ENCODE data around the gene ARHGAP28.
"Not testable (repeated sequence)": the region's sequence is repeated elsewhere in the genome, so short reads cannot be mapped to it uniquely, and the experiment has no call there.

ARHGAP28 gene

DNA sequence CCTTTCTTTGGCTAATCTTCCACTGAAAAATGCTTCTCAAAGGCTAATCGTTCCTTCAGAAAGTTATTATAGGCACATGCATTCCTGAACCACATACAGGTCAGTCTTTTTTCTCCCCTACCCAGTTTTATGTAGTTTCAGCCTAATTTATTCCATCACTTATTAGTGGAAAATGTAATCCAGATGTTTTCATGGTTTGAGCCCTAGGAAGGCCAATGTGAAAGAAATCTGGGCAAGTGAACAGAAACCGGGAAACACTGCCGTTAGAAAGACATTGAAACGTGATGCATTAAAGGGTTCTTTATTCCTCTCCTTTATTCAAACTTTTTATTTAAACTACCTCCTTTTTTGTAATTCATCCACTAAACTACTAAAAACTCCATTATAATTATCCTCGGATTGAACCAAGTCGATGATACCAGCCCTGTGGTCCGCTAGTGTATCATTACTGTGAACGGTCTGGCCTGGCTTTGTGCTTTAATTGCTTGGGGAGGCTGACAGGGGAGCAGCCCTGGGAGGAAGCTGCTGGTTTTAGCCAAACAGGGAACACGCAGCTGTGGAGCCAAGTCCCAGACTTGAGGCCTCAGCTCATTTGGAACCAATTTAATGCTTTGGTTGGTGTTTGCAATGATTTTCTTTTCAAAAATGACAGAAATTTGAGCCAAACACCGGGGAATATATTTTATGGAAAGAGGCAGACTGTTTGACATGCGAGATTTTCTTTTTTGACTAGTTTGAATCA, 149.2 kb downstream of the ARHGAP28 start:
- no peak for DNase-seq

- DNase-seq = no peak
These were observed 150.1 kb downstream of the ARHGAP28 start for GRCh38 chr18:6879508-6880195.

- no peak for DNase-seq
These were observed 151.7 kb downstream of the ARHGAP28 start for GRCh38 chr18:6881034-6881820.

GRCh38 chr18:6882401-6882800, 152.9 kb downstream of the ARHGAP28 start:
- no peak for DNase-seq

DNA sequence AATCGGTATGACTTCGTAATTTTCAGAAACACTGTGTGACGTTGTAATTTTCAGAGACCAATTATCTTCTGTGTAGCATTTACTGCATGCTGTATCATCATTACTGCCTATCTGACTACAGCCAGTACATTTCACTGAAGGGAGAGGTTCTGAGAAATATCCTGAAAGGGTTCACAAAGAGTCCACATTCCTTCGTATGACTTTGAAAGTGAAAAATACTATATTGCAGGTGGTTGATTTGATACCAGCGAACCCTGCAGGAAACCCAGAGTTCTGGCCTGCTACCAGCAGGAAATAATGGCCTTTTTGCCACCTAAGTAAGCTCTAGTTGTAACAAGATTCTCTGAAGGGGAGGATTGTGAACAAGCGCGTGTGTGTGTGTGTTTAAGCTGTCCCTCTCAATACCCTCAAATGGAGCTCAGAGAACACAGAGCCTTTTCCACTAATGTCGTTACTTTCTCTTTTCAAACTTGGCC, 155.5 kb downstream of the ARHGAP28 start:
- DNase-seq = no peak

DNA sequence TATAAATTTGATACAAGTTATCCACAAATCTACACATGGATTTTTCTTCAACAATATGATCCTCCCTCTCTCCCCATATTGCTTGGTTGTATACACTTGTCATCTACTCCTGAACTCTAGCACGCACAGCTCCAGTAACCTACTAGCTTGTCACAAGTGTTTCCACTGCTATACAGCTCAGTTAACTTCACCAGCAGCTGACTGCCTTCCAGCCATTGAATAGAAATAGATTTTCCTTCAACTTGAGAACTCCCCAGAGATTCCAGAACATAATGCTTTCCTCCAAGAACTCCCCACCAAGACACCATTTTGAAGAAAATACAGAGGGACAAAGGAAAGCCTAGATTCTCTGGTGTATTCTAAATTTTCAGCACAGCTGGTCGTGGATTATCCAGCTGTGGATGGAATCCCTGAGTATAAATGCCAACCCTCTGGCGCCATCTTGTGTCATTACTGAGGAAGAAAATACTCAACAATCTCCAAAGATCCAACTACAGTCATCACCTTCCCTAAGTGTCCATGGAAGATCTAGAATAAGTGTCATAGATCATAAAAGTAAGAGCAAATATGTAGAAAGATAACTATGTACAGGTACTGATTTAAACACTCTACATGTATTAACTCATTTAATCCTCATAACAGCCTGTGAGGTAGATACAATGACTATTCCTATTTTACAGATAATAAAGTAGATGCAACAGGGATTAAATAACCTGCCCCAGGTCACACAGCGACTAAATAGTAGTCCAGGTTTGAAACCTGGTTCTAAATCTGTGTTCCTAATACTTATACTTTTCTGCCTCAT, 156.7 kb downstream of the ARHGAP28 start:
- peak; percentile 23 for DNase-seq

DNA sequence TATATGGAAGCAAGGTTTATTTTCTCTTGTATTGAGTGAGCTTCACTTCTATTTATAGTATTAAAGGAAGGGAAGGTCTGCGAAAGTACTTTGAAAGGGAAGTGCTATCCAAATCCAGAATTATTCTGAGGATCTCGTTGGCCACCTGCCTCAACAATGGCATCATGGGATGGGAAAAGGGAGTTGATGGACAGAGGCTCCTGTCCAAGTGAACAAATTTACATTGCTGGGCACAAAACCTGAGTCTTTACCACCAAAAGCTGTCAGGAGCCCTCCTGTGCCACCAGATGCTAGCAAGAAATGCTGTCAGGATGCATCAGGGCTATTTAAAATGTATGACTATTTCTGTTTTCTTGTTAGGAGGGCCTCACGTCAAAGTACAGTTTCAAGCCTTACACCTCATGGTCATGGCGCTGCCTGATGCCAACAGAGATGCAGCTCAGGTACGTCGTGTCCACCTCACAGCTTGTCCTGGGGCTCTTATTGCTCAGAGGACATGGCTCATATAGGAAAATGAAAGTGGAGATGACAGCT, 157.3 kb downstream of the ARHGAP28 start:
- no peak for DNase-seq

DNA sequence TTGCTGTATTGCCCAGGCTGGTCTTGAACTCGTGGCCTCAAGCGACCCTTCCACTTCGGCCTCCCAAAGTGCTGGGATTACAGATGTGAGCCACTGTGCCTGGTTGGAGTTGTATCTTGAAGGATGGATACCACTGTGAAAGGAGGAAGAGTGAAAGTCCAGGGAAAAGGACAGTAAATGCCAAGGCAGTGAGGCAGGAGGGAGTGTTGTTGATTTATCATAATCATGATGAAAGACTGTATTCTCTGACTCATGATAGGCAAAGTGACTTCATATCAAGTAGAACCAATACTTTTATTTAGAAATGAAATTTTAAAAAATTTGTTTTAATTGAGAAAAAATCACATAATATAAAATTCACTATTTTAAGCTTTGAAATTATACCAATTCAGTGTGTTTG, 162.3 kb downstream of the ARHGAP28 start:
- DNase-seq = no peak

- no peak for DNase-seq
These were observed 171.9 kb downstream of the ARHGAP28 start for GRCh38 chr18:6901286-6901926.

- no peak for DNase-seq
These were observed 187.6 kb downstream of the ARHGAP28 start for GRCh38 chr18:6917072-6917471.

DNA sequence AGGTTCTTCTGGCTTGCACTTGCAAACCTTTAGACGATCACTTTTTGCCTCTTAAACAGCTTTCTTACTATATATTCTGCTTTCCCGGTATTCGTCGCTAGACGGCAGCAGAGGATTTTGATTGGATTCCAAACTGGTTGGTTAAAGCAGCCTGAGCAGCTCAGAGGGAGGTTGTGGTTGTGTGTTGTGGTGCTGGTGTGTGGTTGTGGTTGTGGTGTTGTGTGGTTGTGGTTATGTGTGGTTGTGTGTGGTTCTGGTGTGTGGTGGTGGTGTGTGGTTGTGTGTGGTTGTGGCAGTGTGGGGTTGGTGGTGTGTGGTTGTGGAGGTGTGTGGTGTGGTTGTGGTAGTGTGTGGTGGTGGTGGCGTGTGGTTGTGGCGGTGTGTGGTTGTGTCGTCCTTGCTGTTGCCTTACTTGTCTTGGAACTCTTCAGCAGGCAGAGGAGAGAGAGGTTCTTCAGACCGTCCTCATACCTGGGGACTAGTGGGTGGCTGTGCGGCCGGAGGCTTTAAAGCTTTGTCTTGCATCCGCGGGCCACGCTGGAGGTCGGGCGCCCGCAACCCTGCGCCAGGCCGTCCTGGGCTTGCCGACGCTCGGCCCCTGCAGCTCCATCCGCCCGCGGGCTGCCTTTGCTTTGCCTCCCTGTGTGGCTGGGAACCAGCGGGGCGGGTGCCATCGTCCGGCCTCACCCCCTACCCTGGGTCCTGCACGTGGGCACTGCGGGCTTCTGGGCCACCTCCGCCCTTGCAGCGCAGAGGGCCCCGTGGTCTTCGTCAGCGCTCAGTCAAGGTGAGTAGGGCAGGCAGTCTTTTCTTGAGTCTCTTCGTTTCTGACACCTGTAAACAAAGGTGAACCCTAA, 190.8 kb downstream of the ARHGAP28 start:
- DNase-seq = peak; percentile 38

GRCh38 chr18:6921571-6921970, 192.1 kb downstream of the ARHGAP28 start:
- no peak for DNase-seq

DNA sequence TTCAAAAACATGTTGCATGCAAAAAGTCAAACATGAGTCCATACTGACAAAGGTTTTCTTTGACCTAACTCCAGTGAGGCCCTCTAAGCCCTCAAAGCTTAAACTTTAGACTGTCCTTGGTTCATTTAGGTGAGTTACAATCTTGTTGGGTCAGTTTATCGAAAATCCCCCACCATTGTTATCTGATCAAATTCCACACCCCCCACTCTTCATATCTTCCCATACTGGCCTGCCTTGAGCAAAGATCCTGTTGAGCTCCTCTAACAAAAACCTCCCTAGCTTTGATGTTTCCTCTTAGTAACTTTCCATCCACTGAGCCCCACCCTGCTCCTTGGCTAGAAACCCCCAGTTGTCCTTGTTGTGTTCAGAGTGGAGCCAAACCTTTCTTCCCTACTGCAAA, 193.7 kb downstream of the ARHGAP28 start:
- no peak for DNase-seq

DNA sequence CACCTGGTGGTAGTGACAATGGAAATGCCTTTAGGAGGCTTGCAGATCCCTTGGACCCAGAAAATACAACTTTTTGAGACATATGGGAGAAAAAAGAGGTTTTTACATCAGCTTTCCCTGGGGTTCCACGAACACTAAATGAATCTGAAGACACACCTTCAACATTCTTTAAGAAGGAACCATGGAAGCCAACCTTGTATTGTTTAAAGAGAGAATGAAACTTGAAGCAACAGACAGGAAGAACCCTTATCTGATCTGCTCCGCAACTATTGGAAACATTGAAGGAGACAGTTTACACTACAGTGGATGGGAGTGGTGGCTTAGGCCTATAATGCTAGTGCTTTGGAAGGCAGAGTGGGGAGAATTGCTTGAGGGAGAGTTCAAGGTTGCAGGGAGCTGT, 197.6 kb downstream of the ARHGAP28 start:
- DNase-seq = no peak

- DNase-seq = no peak
These were observed 198.8 kb downstream of the ARHGAP28 start for GRCh38 chr18:6928359-6928758.

DNA sequence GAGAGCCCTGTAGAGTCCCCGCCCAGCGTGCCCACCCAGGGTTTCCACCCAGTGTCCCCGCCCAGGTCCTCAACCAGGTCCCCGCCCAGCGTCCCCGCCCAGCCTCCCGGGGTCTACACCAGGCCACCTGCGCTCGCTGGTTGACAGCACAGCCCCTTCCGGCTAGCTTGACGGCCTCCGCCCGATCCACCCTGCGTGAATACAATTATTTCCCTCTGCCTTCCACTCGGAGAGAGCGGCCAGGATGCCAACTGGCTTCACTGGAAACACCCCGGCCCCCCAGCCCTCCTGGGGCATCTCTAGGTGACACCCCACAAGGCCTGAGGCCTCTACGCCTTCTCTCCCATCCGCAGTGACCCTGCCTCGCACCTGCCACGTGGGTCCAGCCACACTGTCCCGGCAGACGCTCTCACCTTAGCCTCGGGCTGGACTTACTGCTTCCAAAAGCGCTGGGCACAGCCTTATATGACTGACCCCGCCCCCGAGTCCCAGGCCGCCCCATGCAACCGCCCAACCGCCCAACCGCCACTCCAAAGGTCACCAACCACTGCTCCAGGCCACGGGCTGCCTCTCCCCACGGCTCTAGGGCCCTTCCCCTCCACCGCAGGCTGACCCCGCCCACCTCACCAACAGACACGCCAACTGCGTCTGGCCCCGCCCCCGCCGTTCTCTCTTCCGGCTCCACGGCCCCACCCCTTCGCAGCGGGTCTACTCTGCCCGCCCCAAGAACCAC, 200.0 kb downstream of the ARHGAP28 start:
- no peak for DNase-seq

DNA sequence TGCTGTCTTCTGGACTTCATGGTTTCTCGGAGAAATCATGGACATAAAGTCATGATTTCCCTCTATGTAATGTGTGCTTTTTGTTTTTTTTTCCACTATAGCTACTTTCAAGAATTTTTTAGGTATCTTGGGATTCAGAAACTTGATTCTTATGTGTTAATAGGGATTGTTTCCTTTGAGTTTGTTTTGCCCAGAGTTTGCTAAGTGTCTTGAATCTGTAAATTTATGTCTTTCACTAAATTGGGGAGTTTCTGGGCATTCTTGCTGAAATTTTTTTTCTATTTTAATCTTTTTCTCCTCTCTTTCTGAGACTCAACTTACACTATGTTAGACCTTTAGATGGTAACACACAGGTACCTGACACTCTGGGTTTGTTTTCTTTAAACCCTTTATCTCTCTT, 205.3 kb downstream of the ARHGAP28 start:
- no peak for DNase-seq

GRCh38 chr18:6938003-6938402, 208.5 kb downstream of the ARHGAP28 start:
- no peak for DNase-seq

DNA sequence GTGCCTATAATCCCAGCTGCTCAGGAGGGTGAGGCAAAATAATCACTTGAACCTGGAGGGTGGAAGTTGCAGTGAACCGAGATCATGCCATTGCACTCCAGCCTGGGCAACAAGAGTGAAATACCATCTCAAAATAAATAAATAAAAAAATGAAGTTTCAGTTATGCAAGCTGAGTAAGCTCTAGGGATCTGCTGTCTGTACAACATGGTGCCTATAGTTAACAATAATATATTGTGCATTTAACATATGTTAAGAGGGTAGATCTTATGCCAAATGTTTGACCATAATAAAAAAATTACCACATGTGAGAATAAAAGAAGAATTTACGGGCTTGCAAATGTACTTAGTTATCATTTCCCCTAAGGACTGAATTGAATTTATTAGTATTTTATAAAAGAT, 208.9 kb downstream of the ARHGAP28 start:
- not testable (repeated sequence) for DNase-seq

GRCh38 chr18:6939972-6940371, 210.5 kb downstream of the ARHGAP28 start:
- no peak for DNase-seq
